H1 (cell line): Measurements from ENCODE around the gene DOK1.

ENCODE experiments used
- POLR2A ChIP-seq, 2 experiments: IDR thresholded peaks; 1 replicate in 1 of 2; 2 replicates in 1 of 2; pipeline ENCODE4 v1.6.1; 2011; ENCODE audit warnings: low read depth in 2 of 2, low read length in 2 of 2, mild to moderate bottlenecking in 2 of 2; ENCODE audit errors: control extremely low read depth in 1 of 2
- RAD21 ChIP-seq, 2 experiments: IDR thresholded peaks in 1 of 2; conservative IDR thresholded peaks in 1 of 2; 2 replicates each; pipeline ENCODE4 v1.6.1; 2011; ENCODE audit warnings: low read depth in 2 of 2, low read length in 2 of 2, improper control_type of control experiment in 1 of 2, inconsistent platforms in 1 of 2, mild to moderate bottlenecking in 1 of 2, moderate library complexity in 1 of 2
- RBBP5 ChIP-seq: IDR thresholded peaks from 2 replicates; pipeline ENCODE4 v1.7.1; 2012; ENCODE audit warnings: low read depth, mild to moderate bottlenecking, inconsistent platforms, low read length, moderate library complexity, borderline replicate concordance
- SP1 ChIP-seq: IDR thresholded peaks from 2 replicates; pipeline ENCODE4 v1.6.1; 2011; ENCODE audit warnings: low read depth, low read length
- SP4 ChIP-seq: IDR thresholded peaks from 2 replicates; pipeline ENCODE4 v1.6.1; 2012; ENCODE audit warnings: low read length, inconsistent platforms
- TF ChIP-seq, protein P1 (sequence below), 3 experiments: IDR thresholded peaks; 1 replicate in 2 of 3; 2 replicates in 1 of 3; pipeline versions ENCODE4 v1.5.1 to v1.6.1; 2011; ENCODE audit warnings: low read length in 3 of 3, mild to moderate bottlenecking in 3 of 3, inconsistent platforms in 2 of 3, low read depth in 1 of 3, moderate library complexity in 1 of 3; ENCODE audit not compliant: insufficient read depth in 1 of 3; ENCODE audit errors: control extremely low read depth in 1 of 3
- TF ChIP-seq, protein P2 (sequence below): IDR thresholded peaks from 2 replicates; pipeline ENCODE4 v1.6.1; 2011; ENCODE audit warnings: low read depth, mild to moderate bottlenecking, low read length; ENCODE audit not compliant: insufficient read depth

DNA sequence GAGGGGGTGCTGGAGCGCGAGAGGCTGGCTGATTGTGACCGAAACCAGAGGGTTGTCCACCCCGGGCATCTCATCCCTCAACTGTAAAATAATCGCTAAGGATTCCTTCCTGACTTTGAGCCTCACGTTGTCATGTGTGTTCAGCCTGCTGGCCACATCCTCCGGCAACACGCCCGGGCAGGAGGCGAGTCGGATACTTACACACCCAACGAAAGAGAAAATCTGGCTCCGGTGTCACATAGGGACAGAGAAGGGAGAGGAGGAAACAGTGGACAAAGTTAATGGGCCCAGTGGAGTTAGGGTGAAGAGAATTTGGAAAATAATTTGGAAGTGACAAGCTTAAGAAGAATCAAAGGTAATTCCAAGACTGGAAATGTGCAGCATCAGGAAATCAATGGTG is 37.9 kb upstream of the DOK1 start:
- TF ChIP-seq POLR2A (IDR thresholded peaks at IDR 0.05; ENCODE audit: control extremely low read depth in 1 of 2, low read depth in 2 of 2, low read length in 2 of 2) (no peak), SP1 (no peak), RBBP5 (no peak), RAD21 (IDR thresholded peaks at IDR 0.05 in 1 of 2, conservative IDR thresholded peaks at IDR 0.05 in 1 of 2; ENCODE audit: low read depth in 2 of 2, low read length in 2 of 2) (no peak), SP4 (no peak)
- TF ChIP-seq, protein P1, sequence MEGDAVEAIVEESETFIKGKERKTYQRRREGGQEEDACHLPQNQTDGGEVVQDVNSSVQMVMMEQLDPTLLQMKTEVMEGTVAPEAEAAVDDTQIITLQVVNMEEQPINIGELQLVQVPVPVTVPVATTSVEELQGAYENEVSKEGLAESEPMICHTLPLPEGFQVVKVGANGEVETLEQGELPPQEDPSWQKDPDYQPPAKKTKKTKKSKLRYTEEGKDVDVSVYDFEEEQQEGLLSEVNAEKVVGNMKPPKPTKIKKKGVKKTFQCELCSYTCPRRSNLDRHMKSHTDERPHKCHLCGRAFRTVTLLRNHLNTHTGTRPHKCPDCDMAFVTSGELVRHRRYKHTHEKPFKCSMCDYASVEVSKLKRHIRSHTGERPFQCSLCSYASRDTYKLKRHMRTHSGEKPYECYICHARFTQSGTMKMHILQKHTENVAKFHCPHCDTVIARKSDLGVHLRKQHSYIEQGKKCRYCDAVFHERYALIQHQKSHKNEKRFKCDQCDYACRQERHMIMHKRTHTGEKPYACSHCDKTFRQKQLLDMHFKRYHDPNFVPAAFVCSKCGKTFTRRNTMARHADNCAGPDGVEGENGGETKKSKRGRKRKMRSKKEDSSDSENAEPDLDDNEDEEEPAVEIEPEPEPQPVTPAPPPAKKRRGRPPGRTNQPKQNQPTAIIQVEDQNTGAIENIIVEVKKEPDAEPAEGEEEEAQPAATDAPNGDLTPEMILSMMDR (IDR thresholded peaks at IDR 0.05; ENCODE audit: control extremely low read depth in 1 of 3, insufficient read depth in 1 of 3, low read depth in 1 of 3, low read length in 3 of 3), result no peak
- TF ChIP-seq, protein P2, sequence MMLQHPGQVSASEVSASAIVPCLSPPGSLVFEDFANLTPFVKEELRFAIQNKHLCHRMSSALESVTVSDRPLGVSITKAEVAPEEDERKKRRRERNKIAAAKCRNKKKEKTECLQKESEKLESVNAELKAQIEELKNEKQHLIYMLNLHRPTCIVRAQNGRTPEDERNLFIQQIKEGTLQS, result no peak
